HT1080 (cell line): Measurements from ENCODE around the gene ANXA1. TPM values are rescaled to one million over a fixed set of nuclear protein-coding genes. Genes with fewer than 3 reads are reported as not detected.

ENCODE experiments used
- DNase-seq: peaks from one replicate; pipeline ENCODE4 v3.0.0-alpha.2; 2015; ENCODE audit warnings: low read depth
- total RNA-seq: library from RNA; depleted of rRNA; stranded (reverse); fragments of >200 nt; shearing (Covaris generic); gene quantifications from 2 replicates; pipeline ENCODE4 v1.2.3, GENCODE V29; 2014; rRNA removed

The ANXA1 gene
- total RNA-seq, 1 experiment from 2014 or later: 613 TPM

- no peak for DNase-seq
Observed at GRCh38 chr9:73206851-73207250, 55.2 kb downstream of the ANXA1 start.

DNA sequence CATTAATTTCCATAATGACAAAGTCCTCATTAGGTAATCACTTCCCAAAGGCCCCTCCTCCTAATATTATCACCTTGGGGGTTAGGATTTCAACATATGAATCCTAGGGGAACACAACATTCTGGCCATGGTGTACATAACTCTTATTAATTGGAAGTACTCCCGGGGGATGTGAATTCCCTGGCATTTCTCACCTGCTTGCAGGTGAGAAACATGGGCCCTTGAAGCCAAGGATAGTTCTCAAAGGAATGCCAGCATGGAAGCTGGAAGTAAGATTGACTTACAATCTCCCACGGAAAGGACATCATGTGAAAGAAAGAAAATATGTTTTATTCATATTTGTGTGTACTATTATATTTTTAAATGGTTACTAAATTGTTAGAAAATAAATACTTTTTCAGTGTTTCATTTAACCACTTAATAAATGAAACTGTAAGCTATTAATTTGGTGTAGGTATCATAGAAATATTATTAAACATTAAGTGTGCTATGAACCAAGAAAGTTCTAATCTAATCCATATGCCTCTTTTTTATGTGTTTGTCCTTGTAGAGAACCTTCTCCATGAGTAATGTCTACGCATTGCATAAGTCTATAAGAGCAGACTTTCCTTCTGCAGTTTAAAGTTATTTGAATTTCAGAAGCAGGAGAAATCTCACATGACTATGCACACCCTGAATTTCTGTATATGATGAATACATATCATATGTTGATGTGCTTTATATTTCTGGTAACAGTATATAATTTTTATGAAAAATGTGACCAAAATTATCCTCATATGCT lies 59.4 kb downstream of the ANXA1 start:
- DNase-seq: no peak

- no peak for DNase-seq
Observed at GRCh38 chr9:73213300-73213699, 61.6 kb downstream of the ANXA1 start.

GRCh38 chr9:73215249-73215648 lies 63.6 kb downstream of the ANXA1 start:
- DNase-seq: no peak

GRCh38 chr9:73216100-73216499 lies 64.4 kb downstream of the ANXA1 start:
- no peak for DNase-seq

Other genes starting within 250 kb of the ANXA1 start
- gene ALDH1A1, start 198.8 kb upstream of the ANXA1 start, total RNA-seq: 0.14 and 0.17 TPM in 2 replicates